NOMO-1 (cell line): Measurements from ENCODE around the gene NRP2.

Experiments
- DNase-seq, 2 experiments: peaks; one replicate each; lab custom pipeline; 2025; ENCODE audit not compliant: unreplicated experiment in 2 of 2; lab: John Stamatoyannopoulos, UW

Gene NRP2

DNA sequence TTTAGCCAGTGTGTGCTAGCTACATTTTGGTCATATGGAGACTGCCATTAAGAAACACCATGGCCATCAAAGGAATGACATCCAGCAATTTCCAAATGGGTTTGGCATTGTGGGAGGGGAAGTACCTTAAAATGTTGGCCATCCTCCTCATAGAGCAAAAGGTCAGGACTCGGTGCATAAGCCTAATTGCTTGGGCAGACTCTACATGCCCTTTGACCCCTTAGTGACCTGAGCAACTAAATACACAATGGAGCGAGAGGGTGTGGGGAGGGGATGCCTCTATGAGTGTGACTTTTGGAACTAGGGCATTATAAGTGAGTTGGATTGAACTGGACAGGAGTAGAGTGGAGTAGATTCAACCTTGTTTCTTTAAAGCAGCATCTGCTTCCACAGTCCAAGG lies 44.9 kb downstream of the NRP2 start:
- no peak for DNase-seq

DNA sequence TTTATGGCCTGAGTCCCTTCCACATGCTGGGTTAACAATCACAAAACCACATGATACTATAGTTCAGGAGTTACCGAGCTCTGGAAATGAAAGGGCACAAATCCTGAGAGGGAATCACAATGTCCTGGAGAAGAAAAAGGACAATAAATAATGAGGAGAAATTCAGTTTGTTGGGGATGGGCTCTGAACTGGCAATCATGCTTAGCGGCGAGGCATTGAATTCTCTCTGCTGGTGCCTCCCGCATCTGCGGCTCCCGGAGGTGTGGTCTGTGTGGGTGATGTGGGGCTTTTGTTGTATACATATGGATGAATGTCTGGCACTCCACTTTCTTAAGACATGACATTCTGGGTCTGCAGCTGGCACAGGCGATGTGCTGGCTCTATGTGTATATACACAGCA lies 46.1 kb downstream of the NRP2 start:
- DNase-seq = no peak

DNA sequence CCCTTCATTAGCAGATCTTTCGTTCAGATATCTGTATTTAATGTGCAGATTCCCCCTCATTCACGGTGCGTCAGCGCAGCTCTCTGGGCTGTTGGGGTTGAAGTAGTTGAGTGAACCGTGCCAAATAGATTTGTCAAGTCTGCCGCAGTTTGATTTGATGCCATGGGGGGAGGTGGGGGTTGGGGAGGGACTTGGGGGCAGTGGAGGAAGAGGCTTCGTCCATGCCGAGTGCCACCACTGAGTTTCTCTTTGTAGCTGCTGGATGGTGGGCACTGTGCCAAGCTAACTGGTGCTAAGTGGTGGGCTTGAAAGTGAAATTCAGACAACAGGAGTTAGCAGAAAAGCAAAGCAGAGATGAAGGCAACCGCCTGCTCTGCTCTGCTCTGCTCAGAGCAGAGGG lies 47.9 kb downstream of the NRP2 start:
- DNase-seq = no peak

DNA sequence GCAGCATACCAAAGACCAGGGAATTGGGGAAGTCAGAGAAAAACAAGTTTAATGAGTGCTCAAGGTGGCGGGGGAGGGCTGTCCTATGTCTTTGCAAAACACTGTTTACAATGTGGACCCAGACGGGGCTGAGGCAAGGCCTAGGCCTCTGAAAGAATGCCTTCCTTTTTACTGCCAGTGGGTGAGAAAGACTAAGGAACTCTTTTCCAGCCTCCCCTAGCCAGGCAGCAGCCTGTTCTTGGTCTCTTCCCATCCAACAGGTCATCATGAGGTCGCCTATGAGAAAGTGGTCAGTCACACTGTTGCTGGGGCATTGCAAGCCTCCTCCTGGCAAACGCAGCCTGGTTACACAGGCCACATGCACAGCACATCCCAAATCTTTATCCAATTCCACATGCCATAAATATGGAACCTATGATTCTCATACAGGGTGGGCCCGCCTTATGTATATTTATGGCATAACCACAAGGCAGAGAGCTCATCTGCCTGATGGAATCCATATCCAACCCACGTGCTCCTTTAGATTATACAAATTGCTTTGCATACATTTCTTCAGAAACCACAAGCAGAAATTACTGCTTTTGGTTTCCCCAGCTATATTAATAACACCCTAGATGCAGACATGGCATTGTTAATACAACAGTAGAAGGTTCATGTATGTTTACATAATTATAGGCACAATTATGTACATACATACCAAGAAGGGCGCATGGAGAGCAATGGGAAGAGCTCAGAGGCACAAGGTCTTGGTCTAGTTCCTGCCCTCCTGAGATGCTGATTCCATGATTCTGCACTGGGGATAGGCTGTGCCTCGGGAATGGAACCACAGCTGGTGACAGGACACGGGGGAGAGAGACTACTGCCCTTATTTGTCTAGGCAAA lies 48.6 kb downstream of the NRP2 start:
- no peak for DNase-seq

DNA sequence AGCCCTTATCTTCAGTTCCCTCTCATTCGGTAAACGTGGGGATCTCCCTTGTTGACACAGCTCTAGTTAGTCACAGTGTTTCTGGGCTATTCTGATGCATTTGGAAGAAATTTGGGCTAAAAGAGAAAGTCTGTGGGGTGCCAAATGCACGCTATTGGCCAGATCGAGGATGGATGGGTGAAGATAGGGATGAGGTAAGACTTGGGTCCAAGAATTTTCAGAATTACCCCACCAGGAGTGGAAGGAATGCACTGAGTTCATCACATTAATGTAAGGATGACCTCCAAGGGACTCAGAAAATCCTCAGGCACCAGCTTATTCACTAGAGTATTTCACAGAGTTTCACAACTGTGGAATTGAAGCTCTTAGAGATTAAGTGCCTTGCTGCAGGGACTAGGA lies 49.3 kb downstream of the NRP2 start:
- DNase-seq = no peak

DNA sequence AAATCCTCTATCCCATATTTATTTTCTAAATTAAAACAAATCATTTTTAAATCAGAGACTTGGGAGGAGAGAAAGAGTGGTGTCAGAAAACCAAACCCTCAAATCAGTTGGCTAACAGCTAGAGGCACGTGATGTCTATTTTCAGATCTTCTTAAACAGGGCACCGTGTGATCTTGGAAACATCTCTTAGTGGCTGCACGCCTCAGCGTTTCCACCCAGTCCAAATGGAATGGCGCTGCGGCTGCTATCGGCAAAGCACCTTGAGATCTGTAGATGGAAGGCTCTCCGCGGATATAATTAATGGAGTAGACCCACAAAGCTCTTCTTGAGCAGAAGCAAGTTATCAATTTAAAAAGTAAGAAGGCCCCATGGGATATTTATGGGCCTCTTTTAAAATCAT lies 50.0 kb downstream of the NRP2 start:
- no peak for DNase-seq

DNA sequence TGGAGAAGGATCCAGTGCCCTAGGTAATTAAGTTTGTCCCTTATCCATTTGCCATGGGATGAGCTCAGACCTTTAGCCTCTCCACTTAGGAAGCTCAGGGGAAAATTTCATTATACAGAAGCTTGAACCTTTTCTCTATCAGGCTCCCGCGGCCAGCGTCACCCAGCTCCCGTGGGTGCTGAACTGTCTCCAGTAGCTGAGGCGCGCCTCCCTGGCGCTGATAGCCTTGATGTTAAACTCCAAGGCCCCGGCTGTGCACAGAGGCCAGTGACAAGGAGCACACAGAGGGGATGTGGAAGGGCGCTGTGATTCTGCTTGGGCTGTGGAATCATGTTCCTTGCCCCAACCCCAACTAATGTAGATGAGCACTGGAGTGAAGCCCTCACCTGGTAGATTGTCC lies 50.8 kb downstream of the NRP2 start:
- no peak for DNase-seq

DNA sequence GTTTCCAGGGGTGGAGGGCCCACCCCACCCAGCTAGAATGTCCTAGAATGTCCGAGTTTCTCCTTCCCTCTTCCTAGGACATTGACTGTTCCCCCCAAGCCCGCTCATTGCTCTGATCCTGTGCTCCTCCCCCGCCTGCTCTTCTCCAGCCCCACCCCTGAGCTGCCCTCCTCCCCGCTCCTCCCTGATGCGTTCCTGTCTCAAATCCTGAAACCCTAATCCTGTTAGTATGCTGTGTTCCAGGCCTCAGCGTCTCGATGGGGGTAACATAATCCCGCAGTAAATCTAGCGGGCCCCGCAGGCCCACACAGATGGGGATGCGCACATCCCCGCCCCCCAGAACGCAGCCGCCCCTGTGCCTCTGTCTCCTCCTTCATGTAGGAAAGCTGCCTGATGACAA lies 51.3 kb downstream of the NRP2 start:
- no peak for DNase-seq

DNA sequence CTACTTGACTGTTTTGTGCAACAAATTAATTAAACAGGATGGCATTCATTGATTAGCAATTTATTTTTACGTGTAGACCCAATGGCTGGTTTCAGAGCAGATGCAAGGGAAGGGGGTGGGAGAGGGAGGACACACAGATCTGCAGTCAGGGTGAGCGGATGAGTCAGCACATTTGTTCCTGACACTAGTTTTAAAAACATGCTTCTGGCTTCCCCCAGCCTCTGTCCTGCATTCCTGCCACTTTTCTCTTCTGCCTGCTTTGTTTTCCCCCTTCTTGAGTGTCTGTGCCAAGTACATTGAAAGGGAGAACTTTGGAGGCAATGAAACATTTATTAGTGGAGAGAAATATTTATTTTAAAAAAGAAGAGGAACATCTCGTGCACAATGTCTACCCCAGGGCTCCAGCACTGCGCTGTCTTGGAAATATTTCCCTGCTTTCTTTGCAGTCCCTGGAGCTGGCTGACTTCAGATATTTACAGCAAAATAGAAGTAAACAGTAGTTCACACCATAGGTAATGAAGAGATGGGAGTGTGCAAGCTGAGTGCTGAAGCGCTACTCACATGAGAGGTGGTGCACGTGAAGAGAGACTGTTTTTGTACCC lies 52.2 kb downstream of the NRP2 start:
- DNase-seq = no peak

DNA sequence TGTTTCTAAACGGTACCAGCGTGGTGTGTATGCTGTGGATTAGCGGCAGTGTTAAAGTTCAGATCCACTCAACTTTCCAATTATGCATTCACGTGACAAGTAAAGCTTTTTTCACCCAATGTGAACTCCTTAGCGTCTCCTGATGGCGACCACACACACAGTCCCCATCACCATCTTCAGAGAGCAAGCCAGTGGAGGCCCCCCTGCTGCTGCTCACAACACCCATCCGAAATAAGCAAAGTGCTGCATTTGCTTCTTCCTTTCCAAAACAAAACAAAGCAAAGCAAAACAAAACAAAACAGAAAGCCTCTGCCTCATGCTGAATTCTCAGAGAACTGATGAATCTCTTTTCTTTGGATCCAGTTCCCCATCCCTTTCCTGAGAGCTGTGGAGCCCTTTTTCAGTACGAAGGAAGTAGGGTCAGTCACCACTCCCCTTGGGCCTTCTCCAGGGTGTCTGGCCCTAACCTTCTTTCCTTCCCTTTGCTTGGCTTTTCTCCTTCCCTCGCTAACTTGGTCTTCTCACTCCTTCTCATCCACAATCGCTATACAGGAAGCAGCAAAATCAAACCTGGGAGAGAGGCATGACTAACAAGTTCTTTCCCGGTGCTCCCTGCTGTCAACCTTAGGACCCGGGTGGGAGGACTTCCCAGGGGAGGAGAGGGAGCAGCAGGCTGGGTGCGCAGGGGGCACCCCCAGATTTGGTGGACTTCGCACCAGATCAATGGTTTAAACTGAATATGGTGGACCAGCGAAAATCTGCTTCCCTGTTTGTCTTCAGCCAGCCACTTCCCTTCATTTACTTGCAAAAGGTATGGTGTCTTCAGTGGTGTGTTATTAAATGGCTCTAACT lies 56.0 kb downstream of the NRP2 start:
- DNase-seq = no peak

DNA sequence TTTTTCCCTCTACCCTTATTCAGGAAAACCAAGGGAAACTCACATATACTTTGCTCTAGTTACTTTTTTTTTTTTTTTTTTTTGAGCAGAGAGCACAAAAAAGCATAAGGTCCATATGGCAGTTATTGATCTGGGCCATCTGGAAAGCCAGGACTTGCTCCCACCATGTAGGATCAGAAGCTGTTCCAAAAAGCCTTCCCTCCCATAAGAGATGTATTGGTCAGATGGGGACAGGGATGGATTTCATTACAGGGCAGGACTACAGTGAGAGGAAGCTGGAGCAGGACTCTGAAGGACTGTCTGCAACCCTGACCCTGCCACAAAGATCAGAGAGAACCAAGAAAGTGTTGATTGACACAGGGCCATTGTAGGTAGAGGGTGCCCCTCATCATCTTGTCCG lies 57.3 kb downstream of the NRP2 start:
- no peak for DNase-seq

DNA sequence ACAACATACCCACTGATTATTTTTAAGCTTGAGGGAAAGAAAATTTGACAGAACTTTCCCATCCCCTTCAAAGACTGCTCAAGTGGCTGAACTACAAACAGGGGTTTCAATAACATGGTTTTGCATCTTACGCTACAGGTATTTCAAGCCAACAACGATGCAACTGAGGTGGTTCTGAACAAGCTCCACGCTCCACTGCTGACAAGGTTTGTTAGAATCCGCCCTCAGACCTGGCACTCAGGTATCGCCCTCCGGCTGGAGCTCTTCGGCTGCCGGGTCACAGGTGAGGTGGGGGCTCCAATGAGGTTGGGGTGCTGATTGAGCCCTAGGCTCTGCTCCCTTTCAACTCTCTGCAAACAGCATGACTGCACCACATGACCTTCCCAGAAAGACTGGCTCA lies 58.1 kb downstream of the NRP2 start:
- no peak for DNase-seq

DNA sequence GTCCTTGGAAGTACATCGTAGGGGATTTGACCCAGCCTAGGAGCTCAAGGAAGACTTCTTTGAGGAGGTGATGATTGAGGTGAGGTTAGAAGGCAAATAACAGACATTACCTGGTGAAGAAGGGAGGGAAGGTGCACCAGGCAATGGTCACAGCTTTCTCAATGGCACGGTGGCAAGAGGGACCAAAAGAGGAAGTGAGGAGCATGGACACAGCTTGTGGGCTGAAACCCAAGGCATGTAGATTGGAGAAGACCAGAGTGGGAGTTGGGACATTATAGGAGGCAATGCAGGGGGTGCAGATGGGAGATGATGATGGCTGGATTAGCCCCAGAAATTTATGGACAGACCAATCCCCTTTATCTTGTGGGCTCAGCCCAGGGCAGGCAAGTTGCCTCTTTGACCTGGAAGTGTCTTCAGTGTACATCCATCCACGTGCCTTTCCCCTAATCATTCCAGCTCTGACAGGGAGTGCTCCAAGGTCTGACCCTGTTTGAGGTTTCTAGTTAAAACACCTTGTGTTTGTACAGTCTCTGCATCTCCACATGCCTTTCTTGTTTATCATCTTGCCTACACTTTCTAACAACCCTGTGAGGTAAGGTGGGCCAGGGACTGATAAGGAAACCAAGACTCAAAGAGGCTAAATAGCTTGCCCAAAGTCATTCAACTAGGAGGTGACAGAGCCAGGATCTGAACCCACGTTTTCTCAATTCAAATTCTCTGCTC lies 59.1 kb downstream of the NRP2 start:
- no peak for DNase-seq

DNA sequence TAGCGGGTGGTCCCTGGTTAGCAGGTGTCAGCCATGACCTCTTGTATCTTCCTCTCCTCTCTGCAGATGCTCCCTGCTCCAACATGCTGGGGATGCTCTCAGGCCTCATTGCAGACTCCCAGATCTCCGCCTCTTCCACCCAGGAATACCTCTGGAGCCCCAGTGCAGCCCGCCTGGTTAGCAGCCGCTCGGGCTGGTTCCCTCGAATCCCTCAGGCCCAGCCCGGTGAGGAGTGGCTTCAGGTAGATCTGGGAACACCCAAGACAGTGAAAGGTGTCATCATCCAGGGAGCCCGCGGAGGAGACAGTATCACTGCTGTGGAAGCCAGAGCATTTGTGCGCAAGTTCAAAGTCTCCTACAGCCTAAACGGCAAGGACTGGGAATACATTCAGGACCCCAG lies 60.8 kb downstream of the NRP2 start:
- DNase-seq = no peak

DNA sequence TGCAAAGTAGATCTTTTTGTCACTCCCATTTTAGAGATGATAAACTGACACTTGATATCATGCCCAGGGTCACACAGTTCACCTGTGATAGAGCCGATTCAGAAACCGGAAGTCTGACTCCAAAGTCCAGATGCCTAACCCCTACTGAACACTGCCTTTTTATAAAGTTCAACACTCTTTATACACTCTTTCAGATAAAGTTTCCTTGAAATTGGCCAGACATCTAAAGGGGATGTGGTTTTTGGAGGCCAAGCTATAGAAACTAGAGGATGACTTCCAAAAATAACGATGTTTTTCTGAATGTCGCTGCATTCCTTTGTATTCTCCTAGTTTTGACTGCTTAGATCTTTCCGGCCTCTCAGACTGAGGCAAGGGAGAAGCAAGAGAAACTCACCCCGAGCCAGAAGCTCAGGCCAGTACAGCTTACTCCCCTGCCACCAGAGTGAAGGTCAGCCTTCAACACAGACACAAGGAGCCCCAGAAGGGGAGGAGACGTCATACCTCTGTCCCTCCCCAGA lies 61.8 kb downstream of the NRP2 start:
- no peak for DNase-seq

DNA sequence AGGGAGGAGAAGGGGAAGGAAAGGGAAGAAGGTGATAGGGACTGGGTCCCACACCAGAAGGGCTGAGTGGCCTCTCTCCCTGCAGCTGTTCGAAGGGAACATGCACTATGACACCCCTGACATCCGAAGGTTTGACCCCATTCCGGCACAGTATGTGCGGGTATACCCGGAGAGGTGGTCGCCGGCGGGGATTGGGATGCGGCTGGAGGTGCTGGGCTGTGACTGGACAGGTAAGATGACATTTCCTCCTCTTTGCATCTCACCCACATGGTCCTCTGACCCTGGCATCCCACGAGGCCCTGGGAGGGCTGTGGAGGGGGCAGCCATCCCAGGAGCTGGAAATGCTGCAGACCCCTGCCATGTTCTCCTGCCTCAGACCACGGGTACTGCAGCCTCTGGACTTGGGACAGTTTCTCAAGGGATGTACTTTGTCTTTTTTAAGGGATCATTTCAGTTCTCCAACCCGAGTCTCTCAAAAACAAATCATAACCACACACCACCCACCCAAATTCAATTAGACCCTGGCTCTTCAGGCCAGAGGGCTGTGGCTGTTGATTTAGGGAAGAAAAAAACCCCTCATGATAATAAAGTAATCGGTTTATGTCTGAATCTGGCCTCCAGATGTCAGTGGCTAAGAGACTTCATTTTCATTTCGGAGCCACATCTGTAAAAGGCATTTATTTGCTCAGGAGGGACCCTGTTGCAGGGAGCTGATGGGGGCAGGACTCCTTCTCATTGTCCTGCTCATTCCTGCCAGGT lies 63.5 kb downstream of the NRP2 start:
- DNase-seq = no peak

DNA sequence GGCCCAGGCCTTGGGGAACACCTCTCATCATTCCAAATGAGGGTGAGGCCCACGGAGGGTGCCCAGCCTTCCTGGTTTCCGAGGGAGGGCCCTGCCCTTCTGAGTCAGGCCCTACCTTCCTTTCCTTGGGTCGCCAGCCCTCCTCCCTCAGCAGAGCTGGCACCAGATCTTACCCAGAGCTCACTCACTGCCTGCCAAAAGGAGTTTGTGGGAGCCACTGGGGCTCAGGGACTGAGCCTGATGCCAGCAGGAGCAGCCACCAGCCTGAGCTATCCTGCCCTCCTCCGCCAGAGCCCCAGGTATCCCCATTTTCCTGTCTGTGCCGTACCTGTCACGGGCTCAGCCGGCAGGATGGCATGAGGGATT lies 64.1 kb downstream of the NRP2 start:
- no peak for DNase-seq

DNA sequence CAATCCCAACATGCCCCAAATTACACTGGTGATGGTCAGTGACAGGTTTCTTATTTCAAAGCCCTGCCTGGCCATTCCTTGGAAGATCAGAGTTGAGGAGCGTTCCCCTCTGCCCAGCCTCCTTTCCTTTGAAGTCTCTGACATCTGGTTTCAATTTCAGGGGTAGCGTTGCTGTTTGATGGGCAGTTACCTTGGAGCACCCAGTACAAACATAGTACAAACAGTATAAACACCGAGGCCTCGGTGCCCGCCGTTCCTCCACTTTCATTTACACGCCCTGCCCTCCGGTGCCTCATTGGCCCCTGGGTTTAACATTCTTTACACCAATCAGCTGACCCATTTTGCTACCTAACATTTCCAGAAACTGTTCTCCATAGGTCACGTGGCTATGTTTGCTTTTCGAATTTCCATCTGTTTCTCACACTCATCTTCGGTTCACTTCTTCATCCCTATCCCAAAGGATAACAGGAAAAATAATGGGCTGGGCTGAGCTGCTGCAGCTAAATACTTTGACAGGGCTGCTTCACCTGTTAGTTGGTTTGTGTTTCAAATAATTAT lies 65.6 kb downstream of the NRP2 start:
- no peak for DNase-seq

DNA sequence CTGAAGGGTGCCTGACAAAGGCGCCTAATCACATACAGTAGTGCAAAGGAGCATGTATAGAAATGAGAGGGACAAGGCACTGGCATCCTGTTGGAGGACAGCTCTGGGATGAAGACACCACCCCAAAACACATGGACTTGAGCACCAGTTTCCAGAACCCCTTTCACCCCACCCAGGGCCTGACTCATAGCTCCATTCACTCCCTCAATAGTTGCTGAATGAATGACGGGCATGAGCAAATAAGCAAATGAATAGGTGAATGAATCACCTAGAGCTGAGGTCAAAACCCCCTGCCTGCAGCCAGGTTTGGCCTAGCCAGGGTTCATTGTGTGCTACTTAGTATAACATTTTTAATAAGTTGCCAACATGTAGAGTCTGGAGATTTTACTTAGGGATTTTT lies 66.3 kb downstream of the NRP2 start:
- no peak for DNase-seq

DNA sequence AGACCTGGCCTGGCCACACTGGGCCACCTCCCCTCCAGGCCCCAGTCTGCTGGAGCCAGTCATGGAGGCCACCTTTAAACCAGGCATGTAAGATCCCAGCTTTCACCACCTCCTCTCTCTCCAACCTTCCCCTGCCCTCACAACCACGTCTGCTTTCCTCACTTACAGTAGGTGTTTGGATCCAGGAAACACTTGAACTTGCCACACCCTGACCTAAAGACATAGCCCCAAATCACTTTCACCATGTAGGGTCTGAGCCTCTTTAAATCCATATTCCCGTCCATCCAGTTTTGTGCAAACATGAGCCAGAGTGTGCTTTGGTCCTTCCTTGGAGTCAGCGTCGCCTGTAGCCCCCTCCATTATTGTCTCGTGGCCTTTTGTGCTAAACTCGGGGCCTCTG lies 66.8 kb downstream of the NRP2 start:
- no peak for DNase-seq
